H1 (cell line): ENCODE data around the gene IFT172. TPM values are rescaled to one million over a fixed set of nuclear protein-coding genes. Genes with fewer than 3 reads are reported as not detected.

Source experiments
- E2F6 ChIP-seq: IDR thresholded peaks from 2 replicates; pipeline ENCODE4 v1.6.1; 2012; ENCODE audit warnings: inconsistent platforms
- polyA plus RNA-seq, 7 experiments: library from polyadenylated mRNA; depleted of rRNA in 3 of 7; stranded (reverse) in 5 of 7; unstranded in 2 of 7; fragments of >200 nt in 5 of 7; fragments of 200-250 nt in 2 of 7; gene quantifications; 1 replicate in 5 of 7; 2 replicates in 1 of 7; 4 replicates in 1 of 7; pipeline versions ENCODE4 v1.2.1 to v1.2.3, GENCODE V29; 2011 to 2013; ENCODE audit warnings: missing spikeins in 2 of 7, mixed read lengths in 2 of 7
- total RNA-seq: library from RNA; stranded (reverse); fragmentation: NEBNext Ultra II Directional; extraction: Animal tissue kit (Norgen Biotek cat#: 25700); gene quantifications from 2 replicates; pipeline ENCODE4 v1.2.1, GENCODE V29; 2021

The IFT172 gene
- total and polyA plus RNA-seq, 2 of the 8 experiments (the other 6 are each of a cell fraction or from before 2014, with no cell fraction given): 13.5 to 14.0 TPM

GRCh38 chr2:27497288-27497627 lies 7.7 kb upstream of the IFT172 start (continued):
- no peak for TF ChIP-seq E2F6
- TF ChIP-seq, all 59 proteins: peak for 0
